ENCODE data around the gene NARF. TPM values are rescaled to one million over a fixed set of nuclear protein-coding genes. Genes with fewer than 3 reads are reported as not detected.

Gene NARF
- total and polyA plus RNA-seq, 9 donors = 29.6 to 52.7 (median 47.5) TPM

DNA sequence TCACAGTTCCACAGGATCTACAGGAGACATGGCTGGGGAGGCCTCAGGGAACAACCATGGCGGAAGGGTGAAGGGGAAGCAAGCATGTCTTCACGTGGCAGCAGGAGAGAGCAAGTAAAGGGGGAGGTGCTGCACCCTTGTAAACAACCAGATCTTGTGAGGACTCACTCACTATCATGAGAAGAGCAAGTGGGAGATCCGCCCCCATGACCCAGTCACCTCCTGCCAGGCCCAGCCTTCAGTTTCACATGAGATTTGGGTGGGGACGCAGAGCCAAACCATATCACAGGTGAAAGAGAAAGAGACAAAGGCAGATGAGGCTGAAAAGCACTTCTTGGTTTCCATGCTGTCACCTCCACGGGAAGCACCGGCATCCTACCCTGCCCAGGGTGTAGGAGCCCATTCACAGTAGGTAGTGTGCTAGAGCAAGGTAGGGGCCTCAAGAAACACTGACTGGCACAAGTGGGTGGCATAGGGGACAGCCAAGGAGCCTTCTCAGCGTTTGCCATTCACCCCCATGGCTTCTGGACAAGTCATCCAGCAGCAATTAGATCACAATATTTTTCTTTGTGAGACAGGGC, 6.6 kb downstream of the NARF start:
- no peak for DNase-seq
- no peaks in the 10 kb centered on the region for H3K27me3 ChIP-seq
- TF ChIP-seq POLR2A (IDR thresholded peaks at IDR 0.05) = no peak
- TF ChIP-seq, protein P1, sequence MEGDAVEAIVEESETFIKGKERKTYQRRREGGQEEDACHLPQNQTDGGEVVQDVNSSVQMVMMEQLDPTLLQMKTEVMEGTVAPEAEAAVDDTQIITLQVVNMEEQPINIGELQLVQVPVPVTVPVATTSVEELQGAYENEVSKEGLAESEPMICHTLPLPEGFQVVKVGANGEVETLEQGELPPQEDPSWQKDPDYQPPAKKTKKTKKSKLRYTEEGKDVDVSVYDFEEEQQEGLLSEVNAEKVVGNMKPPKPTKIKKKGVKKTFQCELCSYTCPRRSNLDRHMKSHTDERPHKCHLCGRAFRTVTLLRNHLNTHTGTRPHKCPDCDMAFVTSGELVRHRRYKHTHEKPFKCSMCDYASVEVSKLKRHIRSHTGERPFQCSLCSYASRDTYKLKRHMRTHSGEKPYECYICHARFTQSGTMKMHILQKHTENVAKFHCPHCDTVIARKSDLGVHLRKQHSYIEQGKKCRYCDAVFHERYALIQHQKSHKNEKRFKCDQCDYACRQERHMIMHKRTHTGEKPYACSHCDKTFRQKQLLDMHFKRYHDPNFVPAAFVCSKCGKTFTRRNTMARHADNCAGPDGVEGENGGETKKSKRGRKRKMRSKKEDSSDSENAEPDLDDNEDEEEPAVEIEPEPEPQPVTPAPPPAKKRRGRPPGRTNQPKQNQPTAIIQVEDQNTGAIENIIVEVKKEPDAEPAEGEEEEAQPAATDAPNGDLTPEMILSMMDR (IDR thresholded peaks at IDR 0.05) = no peak
- no peak for TF ChIP-seq EP300 (IDR thresholded peaks at IDR 0.05)
- no peaks in the 10 kb centered on the region for H3K36me3 ChIP-seq
- no peaks in the 10 kb centered on the region for H3K9me3 ChIP-seq
- intact Hi-C loops (cut with DNase I) = no loop called here
- no peak overlapping the region for H3K27ac ChIP-seq
- WGBS, 3 donors = 84 to 91% (median 84%) methylated on average over 7 of the region's 7 CpGs
- H3K4me1 ChIP-seq (ENCODE audit: insufficient read depth) = no peaks in the 10 kb centered on the region
- no peak overlapping the region for H3K4me3 ChIP-seq

DNA sequence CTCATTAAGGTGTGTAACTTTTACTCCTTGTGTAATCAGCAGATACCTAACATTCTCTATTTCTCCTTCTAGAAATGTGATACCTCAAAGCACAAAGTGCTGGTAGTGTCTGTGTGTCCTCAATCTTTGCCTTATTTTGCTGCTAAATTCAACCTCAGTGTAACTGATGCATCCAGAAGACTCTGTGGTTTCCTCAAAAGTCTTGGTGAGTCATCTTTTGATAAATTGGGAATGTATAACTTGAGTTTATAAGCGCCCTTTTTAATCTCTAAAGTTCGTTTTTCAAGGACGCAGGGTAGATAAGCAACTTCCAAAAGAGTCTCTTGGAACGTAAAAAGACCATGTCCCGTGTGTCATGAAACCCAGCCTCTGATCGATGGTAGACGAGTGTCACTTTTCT, 10.2 kb downstream of the NARF start:
- no peak overlapping the region for H3K4me3 ChIP-seq
- 27 to 49% (median 36%) methylated on average over 7 of the region's 7 CpGs for WGBS, 3 donors
- no peaks in the 10 kb centered on the region for H3K4me1 ChIP-seq (ENCODE audit: insufficient read depth)
- H3K36me3 ChIP-seq = no peaks in the 10 kb centered on the region
- no peaks in the 10 kb centered on the region for H3K27me3 ChIP-seq
- TF ChIP-seq, protein P1 (IDR thresholded peaks at IDR 0.05) = no peak
- TF ChIP-seq POLR2A (IDR thresholded peaks at IDR 0.05) (no peak), EP300 (IDR thresholded peaks at IDR 0.05) (no peak)
- no peak for DNase-seq
- no peak overlapping the region for H3K27ac ChIP-seq
- intact Hi-C loops (cut with DNase I) = no loop called here
- no peaks in the 10 kb centered on the region for H3K9me3 ChIP-seq

DNA sequence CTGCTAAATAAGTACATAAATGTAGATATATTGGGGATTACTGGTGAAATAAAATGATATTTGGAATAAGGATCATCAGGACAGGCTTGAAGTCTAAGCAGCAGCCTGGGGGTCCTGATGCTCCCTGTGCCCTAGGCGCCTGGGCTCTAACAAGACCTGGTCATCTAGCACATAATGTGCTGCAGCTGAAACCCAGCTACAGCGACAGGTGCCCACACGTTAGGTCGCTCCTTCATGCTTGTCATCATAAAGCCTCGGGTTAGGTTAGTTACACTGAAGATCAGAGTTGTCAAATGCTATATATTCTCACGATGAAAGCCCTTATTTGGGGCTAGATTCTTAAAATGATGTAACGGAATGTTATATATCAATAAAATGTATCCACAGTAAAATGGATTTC, 11.5 kb downstream of the NARF start:
- no peak overlapping the region for H3K27ac ChIP-seq
- TF ChIP-seq EP300 (IDR thresholded peaks at IDR 0.05) (no peak), POLR2A (IDR thresholded peaks at IDR 0.05) (no peak)
- TF ChIP-seq, protein P1 (IDR thresholded peaks at IDR 0.05) = no peak
- no peak overlapping the region for H3K4me3 ChIP-seq
- no peaks in the 10 kb centered on the region for H3K9me3 ChIP-seq
- no peaks in the 10 kb centered on the region for H3K27me3 ChIP-seq
- 93 to 98% (median 93%) methylated on average over 7 of the region's 7 CpGs for WGBS, 3 donors
- H3K4me1 ChIP-seq (ENCODE audit: insufficient read depth) = no peaks in the 10 kb centered on the region
- intact Hi-C loops (cut with DNase I) = no loop called here
- DNase-seq = no peak
- no peaks in the 10 kb centered on the region for H3K36me3 ChIP-seq

DNA sequence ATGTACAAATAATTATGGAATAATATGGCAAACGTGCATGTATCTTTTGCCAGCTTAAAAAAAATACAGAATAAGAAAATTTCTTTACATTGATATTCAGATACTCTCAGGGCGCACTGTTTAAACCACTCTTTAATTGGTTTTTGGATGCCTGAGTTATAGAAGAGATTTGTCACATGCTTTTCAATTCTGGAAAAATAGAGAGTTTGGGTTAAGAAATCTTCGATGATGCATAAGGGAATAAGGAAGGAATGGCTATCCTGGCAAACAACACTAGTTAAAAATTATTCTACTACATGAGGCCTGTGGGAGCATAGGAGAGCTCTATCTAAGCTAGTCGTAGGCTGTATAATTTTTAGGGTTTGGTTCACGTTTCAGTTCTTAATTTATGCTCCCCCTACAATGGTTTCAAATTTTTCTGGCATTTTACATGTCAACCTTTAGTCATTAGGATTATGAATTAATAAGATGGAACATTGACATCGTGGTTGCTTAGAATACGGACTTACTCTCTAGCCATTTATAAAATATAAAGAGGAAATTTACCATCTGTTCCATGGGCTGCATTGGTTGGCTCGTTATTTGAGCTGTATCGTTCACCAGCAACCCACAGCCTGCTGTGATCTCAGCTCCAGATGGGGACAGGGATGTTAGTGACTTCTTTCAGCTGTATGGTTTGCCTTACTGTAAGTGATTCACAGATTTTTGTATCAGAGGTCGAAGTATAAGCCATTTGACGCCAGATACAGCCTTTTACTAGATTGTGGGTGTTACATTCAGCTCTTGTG, 15.9 kb downstream of the NARF start:
- TF ChIP-seq, protein P1 (IDR thresholded peaks at IDR 0.05) = no peak
- TF ChIP-seq POLR2A (IDR thresholded peaks at IDR 0.05) = no peak
- TF ChIP-seq EP300 (IDR thresholded peaks at IDR 0.05) = no peak

More for the DNA sequence above, 15.9 kb downstream of the NARF start:
- no peaks in the 10 kb centered on the region for H3K9me3 ChIP-seq
- WGBS, 3 donors = 83% methylated on average over 11 of the region's 11 CpGs
- H3K27me3 ChIP-seq = no peaks in the 10 kb centered on the region
- no peaks in the 10 kb centered on the region for H3K4me1 ChIP-seq (ENCODE audit: insufficient read depth)
- no peak overlapping the region for H3K27ac ChIP-seq
- DNase-seq = no peak
- intact Hi-C loops (cut with DNase I) = no loop called here
- H3K36me3 ChIP-seq = no peaks in the 10 kb centered on the region
- no peak overlapping the region for H3K4me3 ChIP-seq
